H9 (cell line): Measurements from ENCODE around the gene RBFOX1. TPM values are rescaled to one million over a fixed set of nuclear protein-coding genes. Genes with fewer than 3 reads are reported as not detected.

Source experiments
- DNase-seq: peaks from one replicate; pipeline ENCODE4 v3.0.0-alpha.2; 2017
- H2AFZ ChIP-seq: one replicate; pipeline ENCODE4 v1.6.1; 2013; ENCODE audit warnings: mild to moderate bottlenecking, low read length, control low read depth, moderate library complexity
- H2AK5ac ChIP-seq: 2 replicates; pipeline ENCODE4 v1.6.1; 2013; ENCODE audit warnings: low read length, control low read depth, mixed read lengths; ENCODE audit not compliant: insufficient read length
- H2BK120ac ChIP-seq: one replicate; pipeline ENCODE4 v1.6.1; 2013; ENCODE audit warnings: low read depth, mild to moderate bottlenecking, low read length, control low read depth, inconsistent platforms; ENCODE audit not compliant: poor library complexity, severe bottlenecking
- H2BK12ac ChIP-seq: 2 replicates; pipeline ENCODE4 v1.6.1; 2013; ENCODE audit warnings: low read length, control low read depth, mixed read lengths, low read depth; ENCODE audit not compliant: insufficient read length
- H2BK15ac ChIP-seq: 2 replicates; pipeline ENCODE4 v1.6.1; 2013; ENCODE audit warnings: low read depth, low read length, control low read depth
- H2BK20ac ChIP-seq: one replicate; pipeline ENCODE4 v1.6.1; 2013; ENCODE audit warnings: low read depth, mild to moderate bottlenecking, low read length, control low read depth, inconsistent platforms; ENCODE audit not compliant: poor library complexity, severe bottlenecking
- H2BK5ac ChIP-seq: 2 replicates; pipeline ENCODE4 v1.6.1; 2013; ENCODE audit warnings: low read length, control low read depth, mixed read lengths; ENCODE audit not compliant: insufficient read length
- H3K14ac ChIP-seq: 2 replicates; pipeline ENCODE4 v1.6.1; 2013; ENCODE audit warnings: low read length, control low read depth; ENCODE audit not compliant: insufficient read depth
- H3K18ac ChIP-seq: 2 replicates; pipeline ENCODE4 v1.6.1; 2013; ENCODE audit warnings: low read depth, mild to moderate bottlenecking, mixed read lengths, low read length, control low read depth; ENCODE audit not compliant: insufficient read length
- H3K23ac ChIP-seq: 2 replicates; pipeline ENCODE4 v1.6.1; 2013; ENCODE audit warnings: low read length, control low read depth, mixed read lengths, low read depth; ENCODE audit not compliant: insufficient read length
- H3K23me2 ChIP-seq: 2 replicates; pipeline ENCODE4 v1.6.1; 2013; ENCODE audit warnings: low read depth, mild to moderate bottlenecking, mixed read lengths, low read length, control low read depth; ENCODE audit not compliant: insufficient read length, poor library complexity, severe bottlenecking
- H3K27ac ChIP-seq: 2 replicates; pipeline ENCODE4 v1.5.1; 2013; ENCODE audit warnings: low read length, control low read depth, mixed read lengths, low read depth; ENCODE audit not compliant: insufficient read length
- H3K27me3 ChIP-seq: 2 replicates; pipeline ENCODE4 v1.6.1; 2013; ENCODE audit warnings: low read length, control low read depth, inconsistent platforms; ENCODE audit not compliant: insufficient read depth
- H3K4ac ChIP-seq: 2 replicates; pipeline ENCODE4 v1.6.1; 2013; ENCODE audit warnings: low read depth, mild to moderate bottlenecking, control low read depth, inconsistent platforms, low read length, moderate library complexity
- H3K4me1 ChIP-seq: 2 replicates; pipeline ENCODE4 v1.6.1; 2013; ENCODE audit warnings: low read length, control low read depth, inconsistent platforms; ENCODE audit not compliant: insufficient read depth
- H3K4me2 ChIP-seq: 2 replicates; pipeline ENCODE4 v1.6.1; 2013; ENCODE audit warnings: low read length, control low read depth, mixed read lengths; ENCODE audit not compliant: insufficient read length, insufficient read depth
- H3K56ac ChIP-seq: 2 replicates; pipeline ENCODE4 v1.6.1; 2013; ENCODE audit warnings: low read depth, mild to moderate bottlenecking, mixed read lengths, low read length, control low read depth; ENCODE audit not compliant: insufficient read length
- H3K79me1 ChIP-seq: 2 replicates; pipeline ENCODE4 v1.6.1; 2013; ENCODE audit warnings: low read depth, mild to moderate bottlenecking, moderate library complexity, low read length, control low read depth, inconsistent platforms; ENCODE audit not compliant: insufficient read depth, poor library complexity, severe bottlenecking
- H3K79me2 ChIP-seq: 2 replicates; pipeline ENCODE4 v1.6.1; 2013; ENCODE audit warnings: low read length, control low read depth, inconsistent platforms; ENCODE audit not compliant: insufficient read depth
- H3K9ac ChIP-seq: 2 replicates; pipeline ENCODE4 v1.6.1; 2013; ENCODE audit warnings: low read length, control low read depth, mixed read lengths; ENCODE audit not compliant: insufficient read length; ENCODE audit errors: extremely low read depth
- H3K9me3 ChIP-seq: one replicate; pipeline ENCODE4 v1.6.1; 2013; ENCODE audit warnings: low read depth, low read length, inconsistent platforms; ENCODE audit not compliant: control insufficient read depth
- H3T11ph ChIP-seq: one replicate; pipeline ENCODE4 v1.6.1; 2013; ENCODE audit warnings: mild to moderate bottlenecking, low read length, control low read depth, inconsistent platforms
- H4K20me1 ChIP-seq: one replicate; pipeline ENCODE4 v1.6.1; 2013; ENCODE audit not compliant: control insufficient read depth, insufficient read length, insufficient read depth
- H4K5ac ChIP-seq: 2 replicates; pipeline ENCODE4 v1.6.1; 2013; ENCODE audit warnings: low read depth, mild to moderate bottlenecking, mixed read lengths, low read length, control low read depth; ENCODE audit not compliant: insufficient read length
- H4K8ac ChIP-seq: replicated peaks from 2 replicates; pipeline ENCODE4 v1.6.1; 2013; ENCODE audit warnings: low read length, control low read depth, mixed read lengths, low read depth; ENCODE audit not compliant: insufficient read length
- H4K91ac ChIP-seq: 2 replicates; pipeline ENCODE4 v1.6.1; 2013; ENCODE audit warnings: low read depth, mild to moderate bottlenecking, moderate library complexity, mixed read lengths, low read length, control low read depth; ENCODE audit not compliant: insufficient read length
- H3K27ac Mint-ChIP-seq, 3 experiments: 2 replicates in 2 of 3; 3 replicates in 1 of 3; pipeline ENCODE4 v1.8.0; 2020 to 2021; ENCODE audit warnings: mixed read lengths in 3 of 3, mild to moderate bottlenecking in 1 of 3, moderate library complexity in 1 of 3
- H3K27me3 Mint-ChIP-seq: 2 replicates; pipeline ENCODE4 v1.8.0; 2021; ENCODE audit warnings: low read depth, mild to moderate bottlenecking, moderate library complexity, mixed read lengths
- H3K36me3 Mint-ChIP-seq, 3 experiments: 2 replicates in 2 of 3; 3 replicates in 1 of 3; pipeline ENCODE4 v1.8.0; 2020 to 2021; ENCODE audit warnings: low read depth in 3 of 3, mixed read lengths in 3 of 3; ENCODE audit not compliant: insufficient read depth in 1 of 3
- H3K4me1 Mint-ChIP-seq, 2 experiments: 2 replicates each; pipeline ENCODE4 v1.8.0; 2020; ENCODE audit warnings: mixed read lengths in 2 of 2
- H3K4me3 Mint-ChIP-seq, 2 experiments: 2 replicates in 1 of 2; 3 replicates in 1 of 2; pipeline ENCODE4 v1.8.0; 2020 to 2021; ENCODE audit warnings: mild to moderate bottlenecking in 2 of 2, mixed read lengths in 2 of 2, moderate library complexity in 1 of 2
- H3K9me3 Mint-ChIP-seq, 2 experiments: 2 replicates in 1 of 2; 3 replicates in 1 of 2; pipeline ENCODE4 v1.8.0; 2020; ENCODE audit warnings: mild to moderate bottlenecking in 2 of 2, mixed read lengths in 2 of 2, moderate library complexity in 1 of 2
- WGBS: extraction: QIAGEN DNeasy Blood & Tissue Kit; methylation state at CpG from one replicate; pipeline ENCODE4 v1.1.7; 2013; ENCODE audit warnings: missing lambda C conversion rate, low lambda C conversion rate, mixed read lengths; ENCODE audit not compliant: insufficient read length; ENCODE audit errors: extremely low coverage; 5-methylcytosine and 5-hydroxymethylcytosine counted together
- total RNA-seq: library from RNA; stranded (reverse); gene quantifications from 2 replicates; pipeline ENCODE4 v1.2.1, GENCODE V29; 2021
- TF ChIP-seq, protein P1 (sequence below): fragments of 200-600 bp; sonication (generic); conservative IDR thresholded peaks from 3 replicates; pipeline ENCODE4 v1.8.0; 2021; ENCODE audit warnings: antibody characterized with exemption, mild to moderate bottlenecking

RBFOX1 gene
- total RNA-seq, 1 experiment from 2014 or later = 2.0 TPM

DNA sequence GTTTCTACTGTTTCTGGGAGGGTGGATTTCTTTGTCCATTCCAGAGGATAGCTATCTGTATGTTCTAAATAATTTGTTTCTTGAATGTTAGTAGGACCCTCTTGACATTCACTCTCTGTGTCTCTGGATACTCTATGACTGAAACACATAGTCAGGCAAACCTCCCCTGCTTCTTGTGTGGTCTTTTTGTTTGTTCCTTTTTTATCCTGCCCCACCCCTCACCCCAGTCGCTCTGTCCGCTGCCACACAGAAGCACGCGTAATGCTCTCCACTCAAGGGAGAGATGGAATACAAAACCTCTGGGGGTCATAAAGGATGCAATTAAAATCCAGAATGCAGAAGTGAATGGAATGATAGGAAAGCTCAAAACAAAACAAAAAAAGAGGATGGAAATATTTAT is 253.1 kb downstream of the RBFOX1 start:
- DNase-seq = no peak
- Histone ChIP-seq H2BK120ac (no peak overlapping the region), H3K79me1 (no peaks in the 10 kb centered on the region), H3K27me3 (no peaks in the 10 kb centered on the region), H3T11ph (no peak overlapping the region), H3K27ac (no peak overlapping the region), H3K4ac (no peak overlapping the region), H2AK5ac (no peak overlapping the region), H3K56ac (no peak overlapping the region), H3K79me2 (no peaks in the 10 kb centered on the region), H3K9me3 (no peaks in the 10 kb centered on the region), H2BK5ac (no peak overlapping the region), H4K20me1 (no peaks in the 10 kb centered on the region), H3K4me2 (no peak overlapping the region), H3K9ac (no peak overlapping the region), H3K4me1 (no peaks in the 10 kb centered on the region), H4K5ac (no peak overlapping the region), H2BK12ac (no peak overlapping the region), H3K14ac (no peak overlapping the region), H4K91ac (no peak overlapping the region), H2BK15ac (no peak overlapping the region), H4K8ac (no peak overlapping the region), H3K18ac (no peak overlapping the region), H3K23ac (no peak overlapping the region), H3K23me2 (no peaks in the 10 kb centered on the region), H2AFZ (no peak overlapping the region), H2BK20ac (no peak overlapping the region)
- H3K4me1 Mint-ChIP-seq = peaks cover 3 to 8% of the 10 kb centered on the region in 2 experiments
- no peak overlapping the region for H3K4me3 Mint-ChIP-seq
- H3K27ac Mint-ChIP-seq = no peak overlapping the region
- TF ChIP-seq, protein P1, sequence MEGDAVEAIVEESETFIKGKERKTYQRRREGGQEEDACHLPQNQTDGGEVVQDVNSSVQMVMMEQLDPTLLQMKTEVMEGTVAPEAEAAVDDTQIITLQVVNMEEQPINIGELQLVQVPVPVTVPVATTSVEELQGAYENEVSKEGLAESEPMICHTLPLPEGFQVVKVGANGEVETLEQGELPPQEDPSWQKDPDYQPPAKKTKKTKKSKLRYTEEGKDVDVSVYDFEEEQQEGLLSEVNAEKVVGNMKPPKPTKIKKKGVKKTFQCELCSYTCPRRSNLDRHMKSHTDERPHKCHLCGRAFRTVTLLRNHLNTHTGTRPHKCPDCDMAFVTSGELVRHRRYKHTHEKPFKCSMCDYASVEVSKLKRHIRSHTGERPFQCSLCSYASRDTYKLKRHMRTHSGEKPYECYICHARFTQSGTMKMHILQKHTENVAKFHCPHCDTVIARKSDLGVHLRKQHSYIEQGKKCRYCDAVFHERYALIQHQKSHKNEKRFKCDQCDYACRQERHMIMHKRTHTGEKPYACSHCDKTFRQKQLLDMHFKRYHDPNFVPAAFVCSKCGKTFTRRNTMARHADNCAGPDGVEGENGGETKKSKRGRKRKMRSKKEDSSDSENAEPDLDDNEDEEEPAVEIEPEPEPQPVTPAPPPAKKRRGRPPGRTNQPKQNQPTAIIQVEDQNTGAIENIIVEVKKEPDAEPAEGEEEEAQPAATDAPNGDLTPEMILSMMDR = no peak
- H3K27me3 Mint-ChIP-seq = no peaks in the 10 kb centered on the region
- WGBS = no CpG with 5 or more reads among the region's 4 CpGs
- no peaks in the 10 kb centered on the region for H3K36me3 Mint-ChIP-seq
- H3K9me3 Mint-ChIP-seq = no peaks in the 10 kb centered on the region; a peak in 1 of 5 replicates
